Measurements from ENCODE around the gene NT5DC1.

NT5DC1 gene

DNA sequence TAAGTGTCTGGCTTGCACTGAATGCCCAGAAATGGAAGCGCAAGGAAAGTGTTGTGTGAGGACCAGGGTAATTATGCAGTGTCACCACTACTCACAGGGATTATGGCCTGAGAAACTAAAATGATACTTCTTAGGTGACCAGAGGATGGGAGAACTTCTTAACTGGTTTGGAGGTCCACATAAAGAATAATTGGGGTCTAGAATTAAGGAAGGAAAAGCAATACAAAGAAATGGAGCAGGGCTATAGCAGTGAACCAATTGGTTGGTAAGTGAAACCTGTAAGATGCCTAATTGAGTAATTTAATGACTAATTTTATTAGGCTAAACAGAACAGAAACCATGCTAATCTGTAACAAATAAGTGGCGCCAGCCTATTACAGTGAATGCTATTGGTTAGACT is 147.9 kb downstream of the NT5DC1 start:
- FAIRE-seq = no peak

DNA sequence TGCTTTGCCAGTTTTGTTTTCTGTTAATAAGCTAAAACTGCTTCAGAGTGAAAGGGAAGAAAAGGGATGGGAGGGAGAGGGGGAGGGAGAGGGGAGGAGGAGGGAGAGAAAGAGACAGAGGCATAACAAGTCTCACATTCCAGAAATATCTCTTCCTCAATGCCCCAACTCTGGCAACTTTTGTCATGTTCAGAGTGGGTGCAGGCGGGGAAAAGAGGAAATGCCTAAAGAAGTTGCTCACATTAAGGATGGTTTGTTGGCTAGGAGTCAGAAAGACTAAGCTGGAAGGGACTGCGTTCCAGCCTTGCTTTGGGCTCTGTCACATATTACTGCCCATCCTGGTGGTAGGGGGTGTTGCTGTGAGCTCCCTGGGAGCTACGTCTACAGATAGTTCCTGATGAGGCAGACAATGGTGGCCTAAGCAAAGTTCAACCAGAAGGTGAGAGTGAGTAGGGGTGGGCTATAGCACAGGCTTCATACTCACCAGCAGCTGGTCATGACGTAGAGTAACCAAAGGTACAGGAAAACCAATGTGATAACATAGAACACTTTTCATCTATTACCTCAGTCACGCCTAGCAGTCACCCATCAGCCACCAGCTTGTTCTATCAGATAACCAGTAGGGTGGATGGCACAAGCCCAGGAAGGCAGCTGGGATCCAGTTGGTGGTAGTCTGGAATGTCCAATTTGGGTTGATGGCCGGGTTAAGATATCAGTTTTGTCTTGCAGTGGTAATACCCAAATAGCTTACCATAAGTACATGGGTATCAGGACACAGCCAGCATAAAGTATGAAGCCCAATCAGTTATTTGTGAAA is 151.1 kb downstream of the NT5DC1 start:
- FAIRE-seq = no peak

DNA sequence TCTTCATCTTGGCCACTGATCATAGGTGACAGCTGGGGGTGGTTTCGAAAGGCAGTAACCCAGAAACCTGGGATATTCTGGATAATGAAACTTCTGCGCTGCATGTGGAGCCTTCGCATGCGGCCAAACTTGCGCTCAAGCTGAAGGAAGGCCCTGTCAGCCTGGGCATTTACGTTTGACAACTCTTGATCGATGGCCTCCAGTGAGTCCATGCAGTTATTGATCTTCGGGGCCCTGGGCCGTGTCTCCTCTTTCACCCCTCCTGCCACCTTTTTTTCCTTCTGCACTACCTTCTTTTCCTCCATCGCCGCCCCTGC is 152.5 kb downstream of the NT5DC1 start:
- no peak for FAIRE-seq

DNA sequence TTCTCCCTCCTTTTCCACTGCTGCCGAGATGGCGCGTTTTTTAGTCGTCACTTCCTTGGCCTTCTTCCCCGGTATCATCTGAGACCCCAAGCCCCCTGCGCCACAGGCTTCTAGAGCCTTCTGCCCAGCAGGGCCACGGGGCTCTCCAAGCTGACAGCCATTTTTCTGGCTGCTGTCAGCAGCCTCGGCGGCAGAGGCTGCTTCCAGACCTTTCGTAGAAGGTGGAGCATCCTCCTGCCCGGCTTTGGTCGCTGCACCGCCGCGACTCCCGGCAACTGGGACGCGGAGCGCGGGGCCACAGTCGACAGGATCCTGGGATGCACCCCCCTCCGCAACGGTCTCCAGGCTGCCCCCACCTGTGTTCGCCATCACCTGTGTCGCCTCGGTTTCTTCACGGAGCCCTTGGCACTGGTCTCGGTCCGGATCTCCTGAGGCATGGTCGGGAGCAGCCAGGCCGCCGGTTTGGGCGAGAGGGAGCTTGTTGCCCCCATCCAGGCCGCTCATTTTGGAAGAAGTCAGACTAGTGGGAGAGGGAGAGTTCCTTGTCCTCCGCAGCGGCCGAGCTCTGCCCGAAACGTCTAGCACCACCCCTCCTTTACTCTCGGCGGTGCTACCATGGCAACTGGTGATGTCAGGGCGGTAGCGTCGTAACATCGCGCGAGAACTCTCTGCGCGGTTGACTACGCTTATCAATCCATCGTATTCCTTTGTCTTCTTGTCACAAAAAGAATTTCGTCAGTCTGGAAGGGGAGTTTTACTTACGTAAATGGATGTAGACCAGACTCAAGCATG is 153.0 kb downstream of the NT5DC1 start, which contains the start of gene TSPYL4:
Gene TSPYL4, minus strand, starts transcription at position 571 of the 792 bp plus-strand sequence. Its CDS starts 67 bp downstream, at position 504.
- peak; percentile 44 for FAIRE-seq

DNA sequence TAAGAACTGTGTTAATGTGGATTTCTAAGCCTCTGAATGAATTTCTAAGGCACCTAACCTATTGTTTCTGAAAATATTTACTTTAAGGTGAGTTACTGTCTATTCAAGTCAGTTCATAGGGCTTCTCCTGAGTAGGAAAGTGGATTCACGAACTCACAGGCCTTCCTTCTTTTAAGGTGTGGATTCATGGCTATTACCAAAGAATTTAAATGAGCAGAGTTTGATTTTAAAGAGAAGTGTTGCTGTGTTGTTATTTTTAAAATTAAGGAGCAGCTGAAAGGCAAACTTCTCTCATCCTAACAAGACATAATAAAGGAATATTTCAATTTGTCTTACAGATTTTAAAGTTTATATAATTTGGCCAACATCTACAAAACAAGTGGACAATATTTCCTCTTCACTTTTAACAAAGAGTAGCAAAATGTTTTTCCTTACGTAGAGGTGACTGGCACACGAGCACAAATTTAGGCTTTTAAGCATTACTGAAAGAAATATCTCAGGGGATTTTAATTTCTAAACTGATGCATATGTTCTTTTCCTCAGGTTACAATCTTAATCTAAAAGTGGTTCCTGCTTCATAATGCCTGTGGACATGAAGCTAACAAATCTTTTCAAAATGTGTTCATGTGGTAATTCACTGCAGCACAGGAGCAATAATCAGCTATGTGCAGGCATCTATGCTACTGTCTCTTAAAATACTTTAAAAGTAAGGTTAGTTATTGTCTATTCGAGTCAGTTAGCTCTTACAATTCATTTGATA is 153.8 kb downstream of the NT5DC1 start:
- FAIRE-seq = no peak

DNA sequence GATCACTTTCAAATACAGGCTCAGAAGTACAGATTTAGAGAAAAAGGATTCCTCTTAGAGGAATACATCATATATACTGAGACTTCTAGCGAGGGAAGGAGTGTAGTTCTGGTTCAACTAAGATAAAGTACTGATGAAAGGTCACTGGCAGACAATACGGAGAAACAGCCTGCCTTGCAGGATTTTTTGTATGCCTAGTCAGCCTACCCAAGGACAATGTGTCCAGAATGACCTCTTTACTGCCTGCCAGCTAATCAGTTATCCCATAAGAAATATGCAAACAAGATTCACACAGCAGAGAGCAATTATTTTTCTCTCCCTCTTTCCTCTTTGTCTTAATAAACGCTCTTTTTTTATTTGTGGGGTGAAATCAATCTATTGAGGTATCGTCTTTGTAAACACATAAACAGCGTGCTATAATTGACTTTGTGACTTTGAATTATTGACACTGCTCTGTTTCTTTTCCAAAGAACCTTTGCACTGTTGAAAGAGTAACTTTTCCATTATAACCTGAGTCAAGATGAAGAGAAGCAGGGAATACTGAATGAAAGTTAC is 154.7 kb downstream of the NT5DC1 start:
- FAIRE-seq = no peak

DNA sequence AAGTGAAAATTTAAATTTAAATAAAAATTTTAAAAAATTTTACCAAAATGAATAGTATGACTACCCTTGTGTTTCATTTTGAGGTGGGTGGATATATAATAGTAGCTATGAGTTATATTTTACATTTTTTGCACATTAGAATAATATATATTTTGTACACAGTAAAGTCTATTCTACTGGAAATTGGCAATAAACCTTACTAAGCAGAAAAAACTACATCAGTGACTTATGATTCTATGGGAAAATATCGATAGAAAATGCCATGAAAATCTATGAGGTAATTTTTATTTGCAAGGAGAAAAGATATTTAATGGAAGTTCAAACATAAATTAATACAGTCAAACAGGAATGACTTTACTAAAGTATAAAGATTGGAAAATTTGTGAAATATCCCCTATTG is 156.0 kb downstream of the NT5DC1 start:
- FAIRE-seq = no peak

DNA sequence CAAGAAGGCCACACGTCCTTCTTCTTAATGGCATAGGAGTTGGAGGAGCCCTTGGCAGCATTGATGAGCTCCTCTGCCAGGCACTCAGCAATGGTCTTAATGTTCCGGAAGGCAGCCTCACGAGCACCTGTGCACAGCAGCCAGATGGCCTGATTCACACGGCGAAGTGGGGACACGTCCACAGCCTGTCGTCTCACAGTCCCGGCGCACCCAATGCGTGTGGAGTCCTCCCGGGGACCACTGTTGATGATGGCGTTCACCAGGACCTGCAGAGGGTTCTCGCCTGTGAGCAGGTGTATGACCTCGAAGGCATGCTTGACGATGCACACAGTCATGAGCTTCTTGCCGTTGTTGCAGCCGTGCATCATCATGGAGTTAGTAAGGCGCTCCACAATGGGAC is 157.9 kb downstream of the NT5DC1 start:
- FAIRE-seq = no peak

DNA sequence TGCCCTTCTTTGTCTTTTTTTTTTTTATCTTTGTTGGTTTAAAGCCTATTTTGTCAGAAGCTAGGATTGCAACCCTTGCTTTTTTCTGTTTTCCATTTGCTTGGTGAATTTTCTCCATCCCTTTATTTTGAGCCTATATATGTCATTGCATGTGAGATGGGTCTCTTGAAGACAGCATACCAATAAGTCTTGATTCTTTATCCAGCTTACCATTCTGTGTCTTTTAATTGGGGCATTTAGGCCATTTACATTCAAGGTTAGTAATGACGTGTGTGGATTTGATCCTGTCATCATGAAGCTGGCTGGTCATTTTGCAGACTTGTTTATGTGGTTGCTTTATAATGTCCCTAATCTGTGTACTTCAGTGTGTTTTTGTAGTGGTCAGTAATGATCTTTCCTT is 162.7 kb downstream of the NT5DC1 start:
- no peak for FAIRE-seq

DNA sequence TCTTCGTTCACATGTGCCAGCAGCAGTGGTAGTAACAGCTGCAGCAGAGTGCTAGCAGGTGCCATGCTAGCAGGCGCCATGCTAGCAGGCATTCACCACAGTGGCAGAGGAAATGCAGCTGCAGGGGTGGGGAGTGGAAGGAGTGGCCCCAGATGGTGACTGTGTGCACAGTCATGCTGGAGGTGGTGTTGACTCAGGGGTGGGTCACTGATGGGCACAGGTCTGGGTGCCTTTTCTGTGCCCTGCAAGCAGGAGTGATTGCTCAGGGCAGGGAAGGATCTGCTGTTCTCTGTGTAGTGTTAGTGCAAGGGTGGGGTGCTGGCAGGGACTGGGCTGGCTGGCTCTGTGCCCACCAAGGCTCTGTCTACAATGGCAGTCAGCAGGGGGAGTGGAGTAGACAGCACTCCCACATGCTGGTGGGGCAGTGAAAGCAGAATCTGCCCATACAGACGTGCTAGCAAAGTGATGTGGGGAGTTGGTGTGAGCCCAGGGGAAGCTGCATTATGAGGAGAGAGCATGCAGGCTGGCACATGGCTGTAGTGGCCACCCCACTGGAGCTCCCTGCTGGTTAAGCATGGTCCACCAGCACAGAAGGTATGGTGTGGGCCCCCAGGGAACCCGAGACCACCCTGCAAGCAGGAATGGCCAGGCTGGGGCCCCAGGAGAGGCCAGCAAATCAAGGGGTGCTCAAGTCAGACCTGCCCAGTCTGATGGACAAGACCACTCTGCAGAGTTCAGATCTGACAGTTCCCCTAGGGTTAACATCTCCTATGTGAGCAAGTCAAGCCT is 164.6 kb downstream of the NT5DC1 start:
- FAIRE-seq = no peak

DNA sequence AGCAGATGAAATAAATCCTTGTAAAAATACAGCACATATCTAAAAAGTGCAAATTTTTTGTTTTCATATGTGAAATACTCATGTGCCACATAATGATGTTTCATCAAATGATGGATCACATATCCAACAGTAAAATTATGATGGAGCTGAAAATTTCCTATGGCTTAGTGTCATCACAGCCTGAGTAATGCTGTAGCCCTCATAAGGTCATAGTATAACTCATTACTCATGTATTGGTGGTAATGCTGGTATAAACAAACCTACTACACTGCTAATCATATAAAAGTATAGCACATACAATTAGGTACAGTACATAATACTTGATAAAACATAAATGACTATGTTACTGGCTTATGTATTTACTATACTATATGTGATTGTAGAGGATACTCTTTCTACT is 166.2 kb downstream of the NT5DC1 start:
- no peak for FAIRE-seq

DNA sequence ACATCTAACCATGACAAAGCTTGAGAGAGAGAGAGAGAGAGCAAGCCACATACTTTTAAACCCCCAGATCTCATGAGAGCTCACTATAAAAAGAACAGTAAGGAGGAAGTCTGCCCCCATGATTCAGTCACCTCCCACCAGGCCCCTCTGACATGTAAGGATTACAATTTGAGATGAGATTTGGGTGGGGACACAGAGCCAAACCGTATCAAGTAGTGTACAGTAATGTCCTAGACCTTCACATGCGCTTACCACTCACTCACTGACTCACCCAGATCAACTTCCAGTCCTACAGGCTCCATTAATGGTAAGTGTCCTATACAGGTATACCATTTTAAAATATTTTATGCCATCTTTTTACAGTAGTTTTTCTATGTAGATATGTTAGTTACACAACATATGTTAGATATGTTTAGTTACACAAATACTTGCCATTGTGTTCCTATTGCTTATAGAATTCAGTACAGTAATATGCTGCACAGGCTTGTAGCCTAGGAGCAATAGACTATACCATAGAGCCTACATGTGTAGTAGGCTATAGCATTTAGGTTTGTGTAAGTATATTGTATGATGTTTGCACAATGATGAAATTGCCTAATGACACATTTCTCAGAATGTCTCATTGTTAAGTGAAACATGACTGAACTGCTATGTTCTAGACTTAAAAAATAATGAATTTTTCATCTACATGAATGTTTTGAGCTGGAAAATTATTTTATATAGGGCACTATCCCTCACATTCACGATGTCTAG is 167.4 kb downstream of the NT5DC1 start:
- no peak for FAIRE-seq

DNA sequence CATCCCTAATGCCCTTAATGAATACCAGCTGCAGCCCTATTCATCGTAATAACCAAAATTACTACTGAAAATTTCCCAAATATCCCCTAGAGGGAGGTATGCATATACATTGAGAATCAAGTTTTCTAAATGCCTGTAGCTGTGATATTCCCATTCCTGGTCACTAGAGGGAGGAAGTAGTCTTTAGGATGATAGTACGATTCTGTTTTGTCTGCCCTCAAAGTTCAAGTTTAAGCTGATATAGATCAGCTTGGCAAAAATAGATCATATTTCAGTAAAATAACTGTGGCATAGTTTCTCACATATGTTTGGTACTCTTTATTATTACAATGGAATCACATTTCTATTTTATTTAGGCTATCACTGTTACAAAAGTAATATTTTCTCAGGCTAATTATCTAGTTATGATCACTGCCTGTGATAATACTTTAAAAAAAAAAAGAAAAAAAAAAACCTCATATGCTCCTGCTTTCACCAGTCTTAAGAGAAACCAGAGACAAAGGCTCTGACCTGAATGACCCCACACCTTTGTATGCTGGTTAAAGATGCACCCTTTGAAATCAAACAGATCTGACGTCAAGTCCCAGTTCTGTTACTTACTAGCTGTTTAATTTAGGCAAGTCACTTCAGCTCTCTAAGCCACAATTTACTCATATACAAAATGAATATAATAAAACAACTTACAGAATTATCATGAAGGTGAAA is 168.1 kb downstream of the NT5DC1 start:
- peak; percentile 98 for FAIRE-seq

DNA sequence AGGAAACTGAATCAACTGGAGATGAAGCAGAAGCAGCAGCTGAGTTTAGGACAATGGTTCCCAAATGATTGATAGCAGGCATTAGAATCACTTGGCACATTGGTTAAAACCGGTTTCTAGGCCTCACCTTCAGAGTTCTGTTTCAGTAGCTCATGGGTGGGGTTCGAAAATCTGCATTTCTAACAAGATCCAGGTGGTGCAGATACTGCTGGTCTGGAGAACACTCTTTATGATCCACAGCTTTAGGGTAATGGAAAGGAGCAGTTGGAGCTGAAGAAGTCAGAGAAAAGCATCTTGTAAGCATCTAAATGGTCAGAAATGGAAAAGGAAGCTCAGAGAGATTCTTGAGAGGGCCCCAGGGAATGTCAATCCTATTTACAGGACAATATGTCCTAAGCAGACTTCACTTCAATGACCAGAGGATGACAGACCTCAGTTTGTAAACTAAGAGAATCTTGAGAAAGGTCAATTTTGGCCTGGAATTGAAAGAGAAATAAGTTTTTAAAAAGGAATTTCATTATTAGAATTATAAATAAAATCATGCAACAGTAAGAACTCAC is 170.6 kb downstream of the NT5DC1 start:
- no peak for FAIRE-seq

DNA sequence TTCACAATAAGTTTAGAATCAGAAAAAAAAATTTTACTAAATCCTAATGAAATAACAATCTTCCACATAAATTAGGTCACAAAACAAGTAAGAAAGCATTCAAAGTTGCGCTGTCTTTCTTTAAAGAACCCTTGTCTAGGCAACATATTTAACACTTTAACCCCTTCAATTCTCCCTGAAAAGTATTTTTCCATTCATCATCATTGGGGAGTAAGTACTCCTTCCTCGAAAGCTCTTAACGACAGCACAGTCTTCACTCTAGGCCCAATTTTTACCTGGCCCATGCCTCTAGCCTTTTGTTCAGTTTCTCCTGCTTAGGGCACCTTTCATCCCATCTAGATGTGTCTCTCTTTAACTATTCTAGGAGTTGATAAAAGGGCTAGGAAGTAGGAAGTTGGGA is 176.5 kb downstream of the NT5DC1 start:
- FAIRE-seq = no peak

DNA sequence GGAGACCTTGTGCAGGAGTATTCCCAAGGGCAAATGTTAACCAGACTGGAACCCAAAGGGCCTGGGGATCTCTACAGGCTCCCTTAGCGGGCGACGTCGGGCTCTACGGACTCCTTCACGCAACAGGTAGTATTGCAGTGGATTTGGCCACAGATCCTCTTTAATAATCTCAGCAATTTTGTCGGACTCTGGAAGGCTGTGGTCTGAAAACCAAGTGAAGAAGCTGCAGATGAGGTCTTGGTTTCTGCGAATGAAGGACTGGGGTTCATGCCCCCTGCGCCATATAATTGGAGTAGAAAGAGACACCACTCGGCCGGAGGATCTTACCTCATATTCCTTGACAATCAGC is 177.8 kb downstream of the NT5DC1 start:
- no peak for FAIRE-seq

DNA sequence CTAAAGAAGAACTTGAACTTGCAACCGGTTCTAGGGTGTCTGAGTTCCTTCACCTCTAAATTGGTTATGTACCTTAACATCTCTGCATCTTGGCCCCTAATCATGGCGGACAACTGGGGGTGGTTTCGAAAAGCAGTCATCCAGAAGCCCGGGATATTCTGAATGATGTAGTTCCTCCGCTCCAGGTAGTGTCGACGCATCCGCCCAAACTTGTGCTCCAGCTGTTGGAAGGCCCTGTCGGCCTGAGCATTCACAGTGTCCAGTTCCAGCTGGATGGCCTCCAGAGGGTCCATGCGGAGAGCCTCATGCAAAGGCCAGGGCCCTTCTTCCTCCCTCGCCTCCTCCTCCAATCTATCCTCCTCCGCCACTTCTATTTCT is 178.2 kb downstream of the NT5DC1 start:
- no peak for FAIRE-seq

DNA sequence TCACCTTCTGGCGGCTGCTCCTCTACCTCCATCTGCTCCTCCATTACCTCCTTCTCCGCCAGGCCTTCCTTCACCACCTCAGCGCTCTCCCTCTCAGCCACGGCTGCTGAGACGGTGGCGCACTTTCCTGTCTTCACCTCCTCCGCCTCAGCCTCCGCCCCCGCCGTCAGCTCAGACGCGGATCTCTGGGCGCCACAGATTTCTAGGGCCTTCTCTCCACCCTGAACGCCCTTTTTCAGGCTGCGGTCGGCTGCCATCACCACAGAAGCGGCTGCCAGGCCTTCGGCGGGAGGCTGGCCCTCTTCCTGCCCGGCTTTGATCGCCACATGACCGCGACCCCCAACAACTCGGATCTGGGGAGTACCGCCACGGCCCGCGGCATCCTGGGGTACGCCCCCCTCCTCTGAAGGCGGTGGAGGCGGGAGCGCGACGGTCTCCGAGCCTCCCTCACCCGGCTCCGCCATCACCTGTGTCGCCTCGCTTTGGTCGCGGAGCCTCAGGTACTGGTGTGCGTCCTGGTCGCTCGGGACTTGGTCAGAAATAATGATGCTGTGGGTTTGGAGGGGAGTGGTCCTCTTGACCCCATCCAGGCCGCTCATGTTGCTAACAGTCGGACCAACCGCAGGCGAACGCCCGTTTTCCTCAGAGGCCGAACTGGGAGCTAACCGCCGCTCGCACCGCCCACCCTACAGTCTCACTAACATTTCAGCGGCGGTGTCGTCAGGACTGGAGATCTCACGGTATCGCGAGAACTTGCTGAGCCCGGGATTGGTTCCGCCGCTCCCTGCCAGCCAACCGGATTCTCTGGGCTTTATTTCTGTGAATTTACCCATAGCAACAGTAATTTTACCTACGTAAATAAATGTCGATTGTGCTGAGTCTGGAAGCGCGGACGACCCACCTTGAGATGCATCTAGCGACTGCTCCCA is 178.8 kb downstream of the NT5DC1 start, which contains the start of gene TSPYL1:
Gene TSPYL1, minus strand, starts transcription at position 699 of the 929 bp plus-strand sequence. Its CDS starts 100 bp downstream, at position 599.
- FAIRE-seq = peak; percentile 94

DNA sequence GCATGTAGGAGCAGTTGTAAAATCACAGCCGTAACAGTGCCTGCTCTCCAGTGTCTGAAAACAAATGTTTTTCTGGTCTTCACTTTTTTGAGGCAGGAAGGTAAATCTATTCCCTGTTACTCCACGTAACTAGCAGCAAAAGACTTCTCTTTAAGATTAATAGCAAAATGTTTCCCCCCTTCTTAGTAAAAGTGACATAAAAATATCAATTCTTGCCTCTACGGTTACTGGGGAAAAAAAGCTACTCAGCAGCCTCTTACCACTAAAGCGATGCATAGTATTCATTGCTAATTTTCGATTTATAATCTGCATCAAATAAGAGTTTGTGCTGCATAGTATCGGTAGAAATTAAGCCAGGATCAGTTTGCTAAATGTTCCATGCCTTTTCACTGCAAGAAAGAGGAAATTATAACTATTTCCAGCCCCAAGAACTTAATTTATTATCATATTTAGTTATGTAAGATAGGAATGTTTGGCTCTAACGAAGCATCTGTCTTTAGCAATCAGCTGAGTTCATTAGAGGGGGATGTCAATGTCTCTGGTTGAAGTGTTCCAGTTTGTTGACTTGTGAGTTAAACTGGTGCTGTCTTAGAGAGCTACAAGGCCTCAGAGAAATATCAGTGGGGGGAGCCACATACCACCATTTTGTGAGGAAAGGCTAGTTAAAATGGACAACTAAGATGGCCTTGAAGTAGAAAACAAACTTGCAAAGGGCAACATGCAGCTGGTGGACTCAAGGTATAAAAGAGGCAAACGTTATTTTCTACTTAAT is 179.7 kb downstream of the NT5DC1 start:
- FAIRE-seq = no peak
